ENCODE results near the gene KRTAP4-16. TPM values are rescaled to one million over a fixed set of nuclear protein-coding genes. Genes with fewer than 3 reads are reported as not detected.
"Not testable (repeated sequence)": the region's sequence is repeated elsewhere in the genome, so short reads cannot be mapped to it uniquely, and the experiment has no call there.

Gene KRTAP4-16
- not detected for total RNA-seq

- in situ Hi-C loops (cut with MboI; ENCODE audit: low sequenced_read_pairs in 4 of 4): no loop called here
- DNase-seq: no peak
- H3K27ac ChIP-seq: no peak within 1 kb of the TSS
- H3K9me3 ChIP-seq: no peaks in the 10 kb centered on the region
- H3K4me3 ChIP-seq: no peak within 1 kb of the TSS
- TF ChIP-seq CTCF (IDR thresholded peaks at IDR 0.05 in 4 of 5, conservative IDR thresholded peaks at IDR 0.05 in 1 of 5): no peak
- no peak for TF ChIP-seq POLR2A (IDR thresholded peaks at IDR 0.05)
- peaks cover 0 to 3% (median 0%) of the 10 kb centered on the region in 3 donors for H3K27me3 ChIP-seq
- no peaks in the 10 kb centered on the region for H3K36me3 ChIP-seq
- ATAC-seq: no peak
- intact Hi-C loops (cut with DNase I; ENCODE audit: low total_unique reads): no loop called here
- no peaks in the 10 kb centered on the region for H3K4me1 ChIP-seq
Observed at GRCh38 chr17:41101586-41102259, at the start of gene KRTAP4-16. TSS of gene KRTAP4-16 (minus strand) at chr17:41102209. CDS start at chr17:41102209, 0 bp downstream.

DNA sequence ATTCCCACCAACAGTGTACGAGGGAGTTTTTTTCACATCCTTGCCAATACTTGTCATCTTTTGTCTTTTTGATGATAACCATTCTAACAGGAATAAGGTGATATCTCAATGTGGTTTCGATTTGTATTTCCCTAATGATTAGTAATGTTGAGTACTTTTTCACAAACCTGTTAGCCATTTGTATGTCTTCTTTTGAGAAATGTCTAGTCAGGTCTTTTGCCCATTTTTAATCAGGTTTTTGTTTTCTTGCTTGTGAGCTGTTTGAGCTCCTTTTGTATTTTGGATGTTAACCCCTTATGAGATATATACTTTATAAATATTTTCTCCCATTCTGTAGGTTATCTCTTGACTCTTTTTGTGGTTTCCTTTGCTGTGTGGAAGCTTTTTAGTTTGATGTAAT lies 49.5 kb upstream of the KRTAP4-16 start:
- no peak for DNase-seq
- in situ Hi-C loops (cut with MboI; ENCODE audit: low sequenced_read_pairs in 4 of 4): loop anchor here in 1 of 4 donors (25.0 kb wide), 1 partner anchor 111 kb away; the partner anchor contains the start of genes KRTAP9-6 and KRTAP9-9
- Histone ChIP-seq H3K27ac (no peak overlapping the region), H3K36me3 (no peaks in the 10 kb centered on the region), H3K27me3 (peaks cover 0 to 8% (median 3%) of the 10 kb centered on the region in 3 donors), H3K4me1 (no peaks in the 10 kb centered on the region), H3K9me3 (no peaks in the 10 kb centered on the region), H3K4me3 (no peak overlapping the region)
- TF ChIP-seq CTCF (IDR thresholded peaks at IDR 0.05 in 4 of 5, conservative IDR thresholded peaks at IDR 0.05 in 1 of 5): no peak
- no peak for TF ChIP-seq POLR2A (IDR thresholded peaks at IDR 0.05)
- intact Hi-C loops (cut with DNase I; ENCODE audit: low total_unique reads): no loop called here
- ATAC-seq: no peak

- DNase-seq: no peak
- Histone ChIP-seq H3K9me3 (no peaks in the 10 kb centered on the region), H3K36me3 (no peaks in the 10 kb centered on the region), H3K27ac (no peak overlapping the region), H3K27me3 (peaks cover 0 to 4% (median 3%) of the 10 kb centered on the region in 3 donors), H3K4me1 (no peaks in the 10 kb centered on the region), H3K4me3 (no peak overlapping the region)
- in situ Hi-C loops (cut with MboI; ENCODE audit: low sequenced_read_pairs in 4 of 4) (loop anchor here in 1 of 4 donors (25.0 kb wide), 1 partner anchor 112 kb away; the partner anchor contains the start of genes KRTAP9-6 and KRTAP9-9), intact Hi-C loops (cut with DNase I; ENCODE audit: low total_unique reads) (no loop called here)
- no peak for ATAC-seq
- TF ChIP-seq CTCF (IDR thresholded peaks at IDR 0.05 in 4 of 5, conservative IDR thresholded peaks at IDR 0.05 in 1 of 5) (no peak), POLR2A (IDR thresholded peaks at IDR 0.05) (no peak)
Observed at GRCh38 chr17:41150026-41150425, 48.0 kb upstream of the KRTAP4-16 start.

GRCh38 chr17:41149652-41149985 lies 47.6 kb upstream of the KRTAP4-16 start, which contains the start of gene KRTAP4-5:
TSS of gene KRTAP4-5 (minus strand) at chr17:41149825. CDS start at chr17:41149767, 58 bp downstream.
- intact Hi-C loops (cut with DNase I; ENCODE audit: low total_unique reads): no loop called here
- no peaks in the 10 kb centered on the region for H3K4me1 ChIP-seq
- TF ChIP-seq POLR2A (IDR thresholded peaks at IDR 0.05) (no peak), CTCF (IDR thresholded peaks at IDR 0.05 in 4 of 5, conservative IDR thresholded peaks at IDR 0.05 in 1 of 5) (no peak)

GRCh38 chr17:41148971-41149651 lies 47.1 kb upstream of the KRTAP4-16 start:
- intact Hi-C loops (cut with DNase I; ENCODE audit: low total_unique reads); H3K4me1 ChIP-seq; DNase-seq; H3K27ac ChIP-seq; H3K4me3 ChIP-seq; ATAC-seq; H3K27me3 ChIP-seq; in situ Hi-C loops (cut with MboI; ENCODE audit: low sequenced_read_pairs in 4 of 4); H3K36me3 ChIP-seq; H3K9me3 ChIP-seq: not testable (repeated sequence)

More at GRCh38 chr17:41149652-41149985, 47.6 kb upstream of the KRTAP4-16 start, which contains the start of gene KRTAP4-5:
- Histone ChIP-seq H3K27me3 (peaks cover 0 to 4% (median 3%) of the 10 kb centered on the region in 3 donors), H3K27ac (no peak within 1 kb of the TSS), H3K36me3 (no peaks in the 10 kb centered on the region), H3K9me3 (no peaks in the 10 kb centered on the region), H3K4me3 (no peak within 1 kb of the TSS)
- no peak for DNase-seq
- no peak for ATAC-seq
- in situ Hi-C loops (cut with MboI; ENCODE audit: low sequenced_read_pairs in 4 of 4): no loop called here
